Nephron progenitor cell (in vitro differentiated cells): Measurements from ENCODE around the gene SPTB.

Experiments used
- DNase-seq: peaks from one replicate; pipeline ENCODE4 v3.0.0; 2021
- H3K27ac Mint-ChIP-seq: 2 replicates; pipeline ENCODE4 v1.8.0; 2021; ENCODE audit warnings: mild to moderate bottlenecking, moderate library complexity, mixed read lengths
- H3K27me3 Mint-ChIP-seq: 2 replicates; pipeline ENCODE4 v1.8.0; 2021; ENCODE audit warnings: mild to moderate bottlenecking, low read depth, mixed read lengths; ENCODE audit not compliant: poor library complexity
- H3K36me3 Mint-ChIP-seq: 2 replicates; pipeline ENCODE4 v1.8.0; 2021; ENCODE audit warnings: low read depth, mixed read lengths
- H3K4me1 Mint-ChIP-seq: 2 replicates; pipeline ENCODE4 v1.8.0; 2021; ENCODE audit warnings: mixed read lengths
- H3K4me3 Mint-ChIP-seq: 2 replicates; pipeline ENCODE4 v1.8.0; 2021; ENCODE audit warnings: mild to moderate bottlenecking, moderate library complexity, mixed read lengths
- H3K9me3 Mint-ChIP-seq: 2 replicates; pipeline ENCODE4 v1.8.0; 2021; ENCODE audit warnings: mild to moderate bottlenecking, moderate library complexity, mixed read lengths
- TF ChIP-seq, protein P1 (sequence below): fragments of 200-600 bp; sonication (generic); IDR thresholded peaks from 2 replicates; pipeline ENCODE4 v1.5.0; 2021; ENCODE audit warnings: antibody characterized with exemption

SPTB gene

GRCh38 chr14:64721899-64722298 lies 157.8 kb downstream of the SPTB start:
- H3K27ac Mint-ChIP-seq = peak overlapping the region; percentile 77
- TF ChIP-seq, protein P1, sequence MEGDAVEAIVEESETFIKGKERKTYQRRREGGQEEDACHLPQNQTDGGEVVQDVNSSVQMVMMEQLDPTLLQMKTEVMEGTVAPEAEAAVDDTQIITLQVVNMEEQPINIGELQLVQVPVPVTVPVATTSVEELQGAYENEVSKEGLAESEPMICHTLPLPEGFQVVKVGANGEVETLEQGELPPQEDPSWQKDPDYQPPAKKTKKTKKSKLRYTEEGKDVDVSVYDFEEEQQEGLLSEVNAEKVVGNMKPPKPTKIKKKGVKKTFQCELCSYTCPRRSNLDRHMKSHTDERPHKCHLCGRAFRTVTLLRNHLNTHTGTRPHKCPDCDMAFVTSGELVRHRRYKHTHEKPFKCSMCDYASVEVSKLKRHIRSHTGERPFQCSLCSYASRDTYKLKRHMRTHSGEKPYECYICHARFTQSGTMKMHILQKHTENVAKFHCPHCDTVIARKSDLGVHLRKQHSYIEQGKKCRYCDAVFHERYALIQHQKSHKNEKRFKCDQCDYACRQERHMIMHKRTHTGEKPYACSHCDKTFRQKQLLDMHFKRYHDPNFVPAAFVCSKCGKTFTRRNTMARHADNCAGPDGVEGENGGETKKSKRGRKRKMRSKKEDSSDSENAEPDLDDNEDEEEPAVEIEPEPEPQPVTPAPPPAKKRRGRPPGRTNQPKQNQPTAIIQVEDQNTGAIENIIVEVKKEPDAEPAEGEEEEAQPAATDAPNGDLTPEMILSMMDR = no peak
- no peak for DNase-seq
- H3K4me3 Mint-ChIP-seq = peak overlapping the region; percentile 65
- peaks cover 91% of the 10 kb centered on the region for H3K4me1 Mint-ChIP-seq
- no peaks in the 10 kb centered on the region for H3K9me3 Mint-ChIP-seq
- H3K36me3 Mint-ChIP-seq = peaks cover 24% of the 10 kb centered on the region
- H3K27me3 Mint-ChIP-seq = peaks cover 14% of the 10 kb centered on the region

DNA sequence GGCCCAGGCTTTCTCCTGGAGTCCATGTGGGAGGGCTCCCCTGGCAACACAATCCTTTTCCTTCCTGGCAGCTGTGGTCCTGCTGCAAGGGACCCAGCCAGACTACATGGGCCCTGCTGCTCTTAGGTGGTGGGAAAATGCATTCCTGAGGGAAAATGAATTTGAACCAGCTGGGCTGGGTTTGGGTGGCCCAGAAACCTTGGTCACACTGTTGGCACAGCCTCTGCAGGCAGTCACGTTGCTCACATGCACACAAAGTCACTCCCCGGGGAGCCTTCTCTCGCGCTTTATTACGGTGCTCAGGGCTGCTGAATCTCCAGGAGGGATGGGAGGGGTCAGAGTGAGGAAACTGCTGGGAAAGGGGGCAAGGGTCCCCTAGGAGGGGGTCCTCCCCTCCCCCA lies 158.3 kb downstream of the SPTB start:
- Mint-ChIP-seq H3K27me3 (peaks cover 17% of the 10 kb centered on the region), H3K27ac (no peak overlapping the region), H3K9me3 (no peaks in the 10 kb centered on the region), H3K4me3 (no peak overlapping the region), H3K4me1 (peaks cover 96% of the 10 kb centered on the region), H3K36me3 (peaks cover 24% of the 10 kb centered on the region)
- no peak for DNase-seq
- TF ChIP-seq, protein P1 = no peak

DNA sequence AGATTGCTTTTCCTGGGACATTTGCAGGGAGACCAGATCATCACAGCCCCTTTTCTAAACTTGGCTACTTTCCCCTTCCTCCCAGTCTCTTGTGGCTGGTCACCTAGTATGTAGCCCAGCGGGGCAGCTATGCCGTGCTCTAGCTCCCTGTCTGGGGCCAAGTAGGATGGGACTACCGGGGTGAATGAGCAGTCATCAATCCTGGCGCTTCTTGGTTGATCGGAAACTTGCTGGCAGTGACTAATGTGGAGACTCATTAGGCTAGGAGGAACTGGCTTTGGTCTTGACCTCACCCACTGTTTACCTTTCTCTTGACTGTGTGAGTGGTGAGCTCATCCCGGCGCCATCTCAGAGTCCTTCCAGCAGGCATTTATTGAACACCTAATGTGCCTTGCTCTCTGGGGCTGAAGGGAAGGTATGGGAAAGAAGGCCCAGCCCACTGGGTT lies 159.6 kb downstream of the SPTB start:
- H3K27ac Mint-ChIP-seq = peak overlapping the region; percentile 84
- peaks cover 96% of the 10 kb centered on the region for H3K4me1 Mint-ChIP-seq
- H3K36me3 Mint-ChIP-seq = peaks cover 28% of the 10 kb centered on the region
- TF ChIP-seq, protein P1 = no peak
- no peaks in the 10 kb centered on the region for H3K9me3 Mint-ChIP-seq
- peaks cover 14% of the 10 kb centered on the region for H3K27me3 Mint-ChIP-seq
- no peak overlapping the region for H3K4me3 Mint-ChIP-seq
- DNase-seq = no peak

- Mint-ChIP-seq H3K4me1 (peaks cover 96% of the 10 kb centered on the region), H3K27me3 (peaks cover 13% of the 10 kb centered on the region)
These were observed 160.1 kb downstream of the SPTB start for GRCh38 chr14:64719601-64720000.

DNA sequence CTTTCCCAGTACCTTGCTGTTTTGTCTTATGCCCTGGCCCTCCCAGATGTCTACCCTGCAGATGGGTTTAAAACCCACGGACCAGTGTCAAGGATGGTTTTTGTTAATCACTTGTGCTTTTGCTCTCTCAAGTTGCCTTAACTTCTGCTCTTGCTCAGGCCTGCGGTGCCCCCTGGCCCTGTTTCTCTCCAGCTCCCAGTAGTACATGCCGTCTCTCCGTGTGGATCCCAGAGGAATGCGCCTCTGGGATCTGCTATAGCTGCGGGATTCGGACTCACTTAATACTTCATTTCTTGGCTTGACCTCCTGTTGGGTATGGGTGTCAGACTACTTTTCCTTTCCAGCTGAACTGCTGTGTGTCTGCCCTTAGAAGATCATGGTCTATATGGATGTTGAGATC lies 160.9 kb downstream of the SPTB start:
- Mint-ChIP-seq H3K27me3 (peaks cover 13% of the 10 kb centered on the region), H3K36me3 (peaks cover 42% of the 10 kb centered on the region), H3K4me1 (peaks cover 88% of the 10 kb centered on the region), H3K9me3 (peaks cover 14% of the 10 kb centered on the region), H3K4me3 (peak overlapping the region; percentile 5), H3K27ac (peak overlapping the region; percentile 90)
- TF ChIP-seq, protein P1 = no peak
- DNase-seq = no peak

More at GRCh38 chr14:64719601-64720000, 160.1 kb downstream of the SPTB start:
- H3K27ac Mint-ChIP-seq = peak overlapping the region; percentile 84
- H3K36me3 Mint-ChIP-seq = peaks cover 33% of the 10 kb centered on the region
- no peak overlapping the region for H3K4me3 Mint-ChIP-seq
- TF ChIP-seq, protein P1 = no peak
- peaks cover 5% of the 10 kb centered on the region for H3K9me3 Mint-ChIP-seq
- DNase-seq = no peak

GRCh38 chr14:64717870-64718269 lies 161.8 kb downstream of the SPTB start:
- peaks cover 23% of the 10 kb centered on the region for H3K9me3 Mint-ChIP-seq
- H3K4me3 Mint-ChIP-seq = peak overlapping the region; percentile 78
- H3K27ac Mint-ChIP-seq = no peak overlapping the region
- H3K4me1 Mint-ChIP-seq = peaks cover 82% of the 10 kb centered on the region
- peaks cover 13% of the 10 kb centered on the region for H3K27me3 Mint-ChIP-seq
- peaks cover 51% of the 10 kb centered on the region for H3K36me3 Mint-ChIP-seq
- TF ChIP-seq, protein P1 = no peak
- DNase-seq = no peak
